Activated CD8-positive, alpha-beta memory T cell treated with anti-CD3 and anti-CD28 coated beads, Interleukin-2, amount 50 U/mL, for 48 hours (primary cell): ENCODE data around the gene BMF.
A peak's percentile ranks its signal among the peaks of the same experiment; 100 is the strongest.
"Not testable (repeated sequence)": the region's sequence is repeated elsewhere in the genome, so short reads cannot be mapped to it uniquely, and the experiment has no call there.

Experiments used
- DNase-seq: peaks from one replicate; pipeline ENCODE4 v3.0.0-alpha.2; 2020

Gene BMF

DNA sequence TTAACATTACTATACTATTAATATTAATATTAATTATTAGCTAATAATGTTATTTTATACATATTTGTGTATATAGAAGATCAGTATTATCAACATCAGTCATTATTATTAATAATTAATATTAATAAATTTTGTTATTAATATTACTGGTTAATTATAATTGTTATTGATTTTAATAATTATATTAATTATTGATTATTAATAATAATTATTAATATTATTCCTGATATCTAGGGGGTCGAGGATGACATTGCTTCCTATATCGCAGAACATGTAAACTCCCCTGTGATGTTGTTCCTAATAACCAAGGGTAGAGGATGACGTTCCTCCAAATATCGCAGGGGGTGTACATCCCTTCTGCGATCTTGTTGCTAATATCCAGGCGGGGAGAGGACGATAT is 17.3 kb upstream of the BMF start:
- DNase-seq, result no peak

DNA sequence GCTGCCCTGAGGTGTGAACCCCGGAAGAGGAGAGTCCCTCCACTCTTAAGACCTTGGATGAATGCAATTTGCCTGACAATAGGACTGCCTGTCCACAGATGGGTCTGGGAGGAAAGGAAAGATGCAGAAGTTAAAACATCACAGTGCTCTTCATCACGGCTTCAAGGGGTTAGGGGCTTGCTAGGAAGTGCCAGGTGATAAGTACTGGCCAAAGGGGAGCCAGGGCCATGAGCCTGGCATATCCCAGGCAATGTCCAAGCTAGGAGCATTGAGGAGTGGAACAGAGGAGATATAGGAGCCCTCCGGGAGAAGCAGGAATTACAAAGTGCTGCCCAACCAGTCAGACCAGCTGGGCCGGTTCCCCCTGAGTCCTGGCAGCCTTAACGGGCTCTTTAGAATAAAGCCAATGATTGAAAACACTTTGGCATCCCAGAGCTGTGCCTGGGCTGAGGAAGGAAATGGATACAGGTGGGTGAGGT is 16.2 kb upstream of the BMF start:
- DNase-seq, result peak; percentile 41

DNA sequence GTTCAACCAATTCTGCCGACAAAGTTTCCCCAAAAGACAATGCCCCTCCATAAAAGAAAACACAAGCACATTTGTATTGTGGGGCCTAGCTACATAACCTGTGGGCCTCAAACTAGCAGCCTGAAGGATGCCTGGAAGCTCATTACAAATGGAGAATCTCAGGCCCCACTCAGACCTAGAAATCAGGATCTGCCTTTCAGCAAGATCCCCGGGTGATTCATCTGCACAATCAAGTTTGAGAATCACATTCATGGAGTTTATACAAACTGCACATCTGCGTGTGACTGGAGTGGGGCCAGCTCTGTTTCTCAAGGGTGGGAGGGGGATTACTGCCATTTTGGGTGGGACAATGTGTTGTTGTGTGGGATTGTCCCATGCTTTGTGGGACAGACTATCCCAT is 15.7 kb upstream of the BMF start:
- DNase-seq, result peak; percentile 28

DNA sequence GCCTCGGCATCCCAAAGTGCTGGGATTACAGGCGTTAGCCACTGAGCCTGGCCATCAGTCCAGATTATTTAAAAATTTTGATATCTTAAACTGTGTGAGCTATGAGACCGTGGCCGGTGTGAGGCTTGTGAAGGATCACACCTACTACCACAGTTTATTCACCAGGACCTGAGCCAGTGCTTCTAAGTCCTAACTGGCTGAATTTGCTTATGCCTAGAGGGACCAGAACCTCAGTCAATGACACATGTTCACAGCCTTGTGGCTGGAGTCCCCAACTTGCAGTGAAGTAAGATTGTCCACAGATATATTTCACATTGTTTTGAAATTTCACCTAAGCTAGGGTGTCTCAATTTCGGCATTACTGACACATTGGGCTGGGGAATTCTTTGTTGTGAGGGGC is 15.2 kb upstream of the BMF start:
- DNase-seq, result peak; percentile 13

DNA sequence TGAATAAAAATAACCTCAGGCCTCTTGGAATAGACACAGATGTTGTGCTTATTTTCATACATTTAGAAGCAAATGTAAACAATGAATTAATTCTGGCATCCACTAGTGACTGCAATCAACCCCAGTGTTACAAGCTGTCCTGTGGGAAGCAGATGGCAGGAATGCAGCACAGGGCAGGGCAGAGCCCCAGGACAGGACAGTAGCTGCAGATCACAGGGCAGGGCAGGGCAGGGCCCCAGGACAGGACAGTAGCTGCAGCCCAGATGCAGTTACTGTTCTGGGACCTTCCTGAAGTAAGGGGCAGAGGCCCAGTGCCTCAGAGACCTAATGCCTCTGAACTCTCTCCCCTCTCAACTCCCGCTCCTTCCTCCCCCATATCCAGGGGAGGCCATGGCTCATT is 14.3 kb upstream of the BMF start:
- DNase-seq, result peak; percentile 26

DNA sequence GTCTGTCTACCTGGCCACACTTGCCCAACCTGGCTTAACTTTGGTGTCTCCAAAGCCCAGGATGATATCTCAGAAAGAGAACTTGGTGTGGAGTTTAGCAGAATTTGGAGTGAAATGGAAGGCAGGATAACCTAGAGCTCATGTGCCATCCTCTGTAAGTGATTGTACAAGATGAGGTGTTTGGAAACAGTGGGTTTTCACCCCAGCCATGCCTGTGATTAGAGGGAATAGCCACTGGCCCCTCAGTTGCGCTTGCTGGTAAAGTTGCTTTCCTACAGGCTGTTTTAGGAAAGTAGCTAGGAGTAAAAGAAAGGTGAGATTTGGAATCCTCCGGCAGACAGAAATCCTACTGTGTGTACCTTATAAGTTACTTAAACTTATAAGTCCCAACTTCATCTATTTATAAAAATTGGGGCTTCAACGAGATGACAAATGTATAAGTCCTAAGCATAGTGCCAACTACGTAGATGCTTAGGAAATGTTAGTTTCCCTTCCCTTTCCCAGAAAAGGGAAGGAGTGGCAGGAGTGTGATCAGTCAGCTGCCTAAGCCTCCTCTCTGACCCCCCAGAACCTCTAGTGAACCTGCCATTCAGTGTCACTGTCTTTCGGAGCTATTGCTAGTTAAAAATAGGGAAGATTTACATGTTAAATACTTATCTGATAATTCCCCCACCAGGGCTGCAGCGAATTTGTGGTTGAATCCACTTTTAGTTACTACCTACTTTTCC is 13.4 kb upstream of the BMF start:
- DNase-seq, result peak; percentile 4

DNA sequence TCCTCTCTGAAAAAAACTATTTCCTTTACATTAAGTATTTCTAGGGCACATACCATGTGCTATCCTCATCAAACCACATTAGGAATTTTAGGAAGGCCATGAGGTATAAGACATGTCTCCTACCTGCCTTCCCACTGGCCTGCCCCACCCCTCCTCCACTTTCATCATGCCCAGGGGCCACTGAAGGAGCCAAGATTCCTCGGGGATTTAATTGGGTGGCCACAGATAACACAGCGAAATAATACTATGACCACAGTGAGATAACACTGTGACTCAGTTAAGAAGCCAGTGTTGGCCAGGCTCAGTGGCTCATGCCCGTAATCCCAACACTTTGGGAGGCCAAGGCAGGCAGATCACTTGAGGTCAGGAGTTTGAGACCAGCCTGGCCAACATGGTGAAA is 9.8 kb upstream of the BMF start:
- DNase-seq, result peak; percentile 28

DNA sequence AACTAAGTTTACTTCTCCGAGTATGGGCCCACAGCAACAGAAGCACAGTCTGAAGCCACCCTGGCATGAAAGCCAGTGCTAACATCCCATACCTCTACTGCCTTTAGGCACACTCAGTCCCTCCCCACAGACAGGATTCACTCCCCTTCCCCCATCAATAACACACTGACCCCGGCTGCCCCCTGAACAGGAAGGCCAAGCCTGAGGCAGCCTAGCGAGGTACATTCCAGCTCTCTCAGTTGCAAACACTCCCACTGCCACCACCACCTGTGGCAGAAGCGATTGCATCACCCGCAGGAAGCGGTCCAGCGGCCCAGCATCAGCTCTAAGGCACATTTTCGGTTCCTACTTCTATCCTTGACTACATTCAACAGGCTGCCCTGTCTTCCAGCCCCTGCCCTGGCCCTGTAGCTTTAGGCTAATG is 7.0 kb upstream of the BMF start:
- peak; percentile 71 for DNase-seq

DNA sequence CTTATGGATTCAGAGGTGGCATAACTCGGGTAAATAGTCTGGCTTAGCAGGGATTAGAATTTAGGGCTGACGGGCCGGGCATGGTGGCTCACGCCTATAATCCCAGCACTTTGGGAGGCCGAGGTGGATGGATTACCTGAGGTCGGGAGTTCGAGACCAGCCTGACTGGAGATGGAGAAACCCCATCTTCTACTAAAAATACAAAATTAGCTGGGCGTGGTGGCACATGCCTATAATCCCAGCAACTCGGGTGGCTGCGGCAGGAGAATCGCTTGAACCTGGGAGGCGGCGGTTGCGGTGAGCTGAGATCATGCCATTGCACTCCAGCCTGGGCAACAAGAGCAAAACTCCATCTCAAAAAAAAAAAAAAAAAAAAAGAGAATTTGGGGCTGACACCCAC is 6.4 kb upstream of the BMF start:
- DNase-seq, result not testable (repeated sequence)

DNA sequence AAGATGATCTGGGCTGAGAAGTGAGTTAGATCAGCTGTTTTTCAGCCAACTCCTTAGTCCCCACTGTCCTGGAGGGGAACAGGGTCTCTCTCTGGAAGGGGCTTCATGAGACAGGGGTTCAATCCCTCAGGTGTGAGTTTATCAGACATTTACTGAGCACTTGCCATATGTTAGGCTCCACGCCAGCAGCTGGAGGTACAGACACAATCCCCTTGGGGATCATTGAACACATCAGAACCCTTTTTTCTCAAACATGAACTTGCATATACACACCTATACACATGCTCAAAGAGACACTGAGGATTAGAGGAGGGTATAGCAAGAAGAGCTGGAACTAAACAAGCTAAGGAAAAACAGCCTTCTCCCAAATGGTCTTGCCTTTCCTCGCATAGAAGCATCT is 5.5 kb upstream of the BMF start:
- no peak for DNase-seq

DNA sequence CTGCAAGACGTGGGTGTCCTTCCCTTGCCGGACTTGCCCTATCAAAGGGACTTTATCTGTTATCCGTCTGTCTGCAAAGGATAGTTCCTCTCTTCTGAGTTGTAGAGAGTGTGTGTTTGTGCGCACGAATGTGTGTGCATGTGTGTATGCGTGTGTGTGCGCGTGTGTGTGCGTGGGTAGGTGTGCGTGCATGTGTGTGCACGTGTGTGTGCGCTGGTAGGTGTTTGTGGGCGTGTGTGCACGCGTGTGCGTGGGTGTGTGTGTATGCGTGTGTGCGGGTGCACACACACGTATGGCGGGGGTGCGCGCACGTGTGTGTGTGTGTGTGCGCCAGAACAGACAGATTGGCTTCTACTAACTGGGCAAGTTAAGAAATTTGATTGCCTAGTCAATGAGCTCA is 4.1 kb upstream of the BMF start:
- DNase-seq, result no peak

DNA sequence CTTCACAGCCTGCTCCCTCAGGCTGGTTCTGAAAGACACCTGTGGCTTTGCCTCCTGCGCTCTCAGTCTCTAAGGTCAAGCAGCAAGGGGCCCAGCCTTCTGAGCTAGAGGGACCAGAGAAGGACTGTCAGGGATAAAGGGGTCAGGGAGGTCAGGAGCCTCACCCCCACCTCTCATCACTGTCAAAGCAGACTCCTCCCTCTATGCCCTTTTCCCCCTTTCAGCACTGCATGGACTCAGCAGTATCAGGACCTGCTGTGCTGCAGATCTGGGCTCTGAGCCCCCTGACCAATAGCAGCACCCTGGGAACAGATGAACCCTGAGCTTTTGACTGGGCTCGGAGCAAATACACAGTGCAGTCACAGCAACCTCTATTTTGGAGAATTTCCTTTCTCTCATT is 3.2 kb upstream of the BMF start:
- no peak for DNase-seq

DNA sequence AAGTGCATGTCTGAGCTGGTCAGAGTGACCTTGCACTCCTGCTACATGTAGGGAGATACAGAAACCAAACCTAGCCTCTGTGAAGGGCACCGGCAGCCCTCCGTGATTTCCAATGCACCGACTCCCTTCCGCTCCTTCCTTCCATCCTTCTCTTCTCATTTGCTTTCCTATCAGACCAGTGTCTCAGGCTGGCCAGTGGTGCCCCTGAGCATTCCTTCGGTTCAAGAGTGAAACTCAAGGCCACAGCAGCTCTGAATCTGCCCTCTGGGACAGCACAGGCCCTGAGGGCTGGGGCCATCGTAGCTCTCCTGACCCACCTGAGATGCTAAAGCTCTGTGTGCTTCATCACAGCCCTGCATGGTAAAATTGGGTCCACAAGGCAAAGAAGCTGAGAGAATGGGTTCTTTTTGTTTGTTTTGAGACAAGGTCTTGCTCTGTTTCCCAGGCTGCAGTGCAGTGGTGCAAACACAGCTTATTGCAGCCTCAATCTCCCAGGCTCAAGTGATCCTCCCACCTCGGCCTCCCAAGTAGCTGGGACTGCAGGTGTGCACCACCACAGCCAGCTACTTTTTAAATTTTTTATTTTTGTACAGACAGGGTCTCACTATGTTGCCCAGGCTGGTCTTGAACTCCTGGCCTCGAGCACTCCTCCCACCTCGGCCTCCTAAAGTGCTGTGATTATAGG is 2.3 kb upstream of the BMF start:
- no peak for DNase-seq

DNA sequence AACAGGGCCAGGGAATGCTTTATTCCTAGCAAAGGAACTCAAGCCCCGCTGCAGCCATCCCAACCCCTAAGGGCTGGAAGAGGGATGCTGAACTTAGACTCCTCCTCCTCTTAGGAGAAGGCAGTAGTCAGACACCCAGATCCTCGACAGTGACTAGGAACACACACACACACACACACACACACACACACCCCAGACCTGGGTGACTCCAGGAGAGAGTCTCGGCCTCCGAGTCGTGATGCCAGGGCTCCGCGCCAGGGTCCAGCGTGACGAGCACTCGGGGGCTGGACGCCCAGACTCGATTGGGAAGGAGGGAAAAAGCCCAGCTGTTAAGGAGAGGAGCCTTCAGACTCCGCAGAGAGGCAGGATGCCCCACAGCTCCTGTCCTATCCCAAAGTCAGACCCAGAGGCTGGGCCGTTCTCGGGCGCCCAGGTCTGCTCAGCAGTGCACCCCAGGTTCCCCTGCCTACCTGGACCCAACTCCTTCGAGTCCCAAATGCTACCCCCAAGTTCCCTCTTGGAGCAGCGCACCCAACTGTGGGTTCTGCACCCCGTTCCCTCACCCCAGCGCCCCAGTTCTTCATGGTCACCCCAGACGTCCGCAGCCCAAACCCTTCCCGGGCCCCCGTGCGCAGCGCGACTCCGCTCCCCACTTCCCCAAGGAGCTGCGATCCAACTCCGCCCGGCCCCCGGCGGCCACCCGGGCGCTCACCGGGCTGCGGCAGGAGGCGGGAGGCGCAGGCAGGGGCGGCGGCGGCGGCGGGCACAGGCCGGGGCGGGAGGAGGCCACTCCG is 421 bp downstream of the BMF start:
- peak; percentile 65 for DNase-seq

DNA sequence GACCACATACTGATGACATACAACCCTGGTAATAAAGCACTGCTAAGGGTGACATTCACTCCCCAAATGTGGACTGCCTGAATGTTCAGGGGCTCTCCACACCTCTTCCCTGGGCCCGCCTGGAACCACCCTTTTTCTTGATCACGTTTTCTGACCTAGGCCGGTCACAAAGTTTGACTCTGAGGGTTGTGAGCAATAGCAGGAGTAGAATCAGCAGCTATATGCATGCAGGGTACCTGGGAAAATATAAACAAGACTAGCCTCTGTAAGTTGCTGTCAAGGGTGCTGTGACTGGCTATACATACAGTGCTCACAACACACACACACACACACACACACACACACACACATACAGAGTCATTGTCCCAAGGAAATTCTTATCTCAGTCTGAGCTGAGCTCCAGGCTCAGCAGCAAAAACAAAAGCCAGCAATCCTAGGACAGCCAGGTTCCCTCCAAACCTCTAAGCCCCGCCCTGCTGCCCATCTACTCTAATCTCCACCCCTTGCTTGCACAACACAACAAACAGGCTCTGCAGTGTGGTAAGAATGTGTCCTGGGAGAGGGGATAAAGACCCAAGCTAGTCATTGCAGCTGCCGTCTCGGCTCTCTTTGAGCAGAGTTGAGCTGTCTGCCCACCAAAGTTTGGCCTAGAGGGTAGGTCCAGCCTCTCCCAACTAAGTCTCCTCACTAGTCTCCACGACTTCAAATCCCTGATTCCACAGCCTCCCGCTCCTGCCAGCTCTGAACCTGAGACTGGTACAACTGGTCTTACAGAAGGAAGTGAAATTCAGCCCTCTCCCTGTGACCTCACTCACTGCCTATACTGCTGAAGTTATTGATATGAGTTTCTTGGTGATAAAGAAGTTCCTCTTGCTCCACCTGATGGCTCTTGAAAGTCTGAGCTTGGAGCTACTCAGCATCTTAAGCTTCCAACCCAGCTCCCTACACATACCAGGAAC is 2.2 kb downstream of the BMF start:
- DNase-seq, result no peak

DNA sequence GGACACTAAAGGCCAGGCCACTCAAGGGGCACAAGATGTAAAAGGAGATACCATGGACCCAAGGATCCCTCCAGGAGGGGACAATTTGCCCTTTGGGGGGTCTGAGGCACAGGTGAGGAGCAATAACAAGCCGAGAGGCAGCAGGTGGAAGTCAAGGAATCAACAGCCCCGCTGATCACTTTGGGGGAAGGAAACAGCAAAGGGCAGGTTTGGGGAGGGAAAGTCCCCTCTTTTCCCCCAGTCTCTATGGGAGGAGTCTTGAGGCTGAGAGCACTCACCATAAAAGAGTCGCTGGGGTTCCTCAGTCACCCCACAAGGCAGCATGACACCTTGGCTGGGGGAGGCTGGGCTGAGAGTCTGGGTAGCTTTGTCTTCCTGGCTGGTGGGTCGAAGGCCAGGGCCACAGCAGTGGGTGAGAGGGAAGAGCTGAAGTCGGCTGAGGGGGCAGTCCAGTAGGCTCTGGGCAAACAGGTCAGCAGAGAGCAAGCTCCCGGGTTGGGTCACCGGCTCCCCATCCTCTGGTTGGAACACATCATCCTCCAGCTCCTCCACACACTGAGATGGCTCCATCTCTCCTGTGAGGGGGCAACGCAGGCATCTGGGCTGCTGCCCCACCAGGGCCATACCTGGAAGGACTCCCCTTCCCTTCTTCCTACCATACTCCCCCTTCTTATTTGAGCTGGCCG is 3.0 kb downstream of the BMF start:
- no peak for DNase-seq

DNA sequence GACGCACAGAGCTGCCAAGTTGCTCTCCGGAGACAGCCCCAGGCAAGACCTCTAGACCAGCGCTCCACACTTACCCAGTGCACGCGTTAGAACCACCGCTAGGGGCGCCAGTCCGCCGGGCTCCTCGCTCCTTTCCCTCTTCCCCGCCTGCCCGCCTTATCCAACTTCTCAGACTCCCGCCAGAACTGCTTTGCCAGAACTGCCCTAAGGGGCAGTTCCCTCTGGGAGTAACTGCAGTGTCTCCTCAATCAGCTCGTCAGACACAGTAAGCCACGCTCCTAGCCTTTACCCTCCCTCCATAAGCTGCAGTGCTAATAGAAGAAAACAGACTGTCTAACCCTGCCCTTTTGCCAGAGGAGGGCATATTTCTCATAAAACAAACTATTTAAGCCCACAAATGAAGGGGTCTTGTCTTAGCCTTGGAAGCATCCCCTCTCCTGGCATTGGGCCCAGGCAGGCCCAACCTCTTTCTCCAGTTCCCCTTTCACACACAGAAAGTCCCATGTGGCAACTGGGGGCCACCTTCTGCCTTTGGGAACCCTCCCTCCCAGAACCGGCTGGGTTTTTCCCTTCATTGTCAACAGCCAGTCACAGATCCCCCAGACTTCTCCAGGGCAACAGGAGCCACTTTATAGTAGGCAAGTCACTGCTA is 3.7 kb downstream of the BMF start:
- DNase-seq, result peak; percentile 96

DNA sequence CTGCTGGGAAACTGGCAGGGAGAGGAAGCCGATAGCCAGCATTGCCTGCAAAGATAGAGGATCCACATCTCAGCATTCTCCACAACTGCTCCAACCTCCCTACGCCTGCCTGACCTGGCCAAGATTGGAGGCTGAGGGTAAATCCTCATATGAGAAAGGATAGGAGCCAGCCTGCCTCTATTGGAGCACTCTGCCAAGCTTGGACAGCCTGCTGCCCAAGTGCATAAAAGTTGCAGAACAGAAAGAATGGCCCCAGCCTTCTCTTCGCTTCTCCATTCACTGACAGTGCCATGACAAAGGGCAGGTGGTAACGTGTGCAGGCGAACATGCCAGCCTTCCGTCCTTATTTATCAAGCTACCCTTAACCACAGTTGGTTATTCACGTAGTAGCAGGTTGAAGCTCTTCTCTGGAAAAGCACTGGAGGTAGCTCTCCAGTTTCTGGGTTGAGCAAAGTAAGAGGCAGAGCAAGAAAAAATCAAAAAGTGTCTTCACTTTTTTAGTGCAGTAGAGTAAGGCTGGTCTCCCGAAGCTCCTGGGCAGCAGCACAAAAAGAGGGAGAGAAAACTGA is 4.3 kb downstream of the BMF start:
- DNase-seq, result no peak

DNA sequence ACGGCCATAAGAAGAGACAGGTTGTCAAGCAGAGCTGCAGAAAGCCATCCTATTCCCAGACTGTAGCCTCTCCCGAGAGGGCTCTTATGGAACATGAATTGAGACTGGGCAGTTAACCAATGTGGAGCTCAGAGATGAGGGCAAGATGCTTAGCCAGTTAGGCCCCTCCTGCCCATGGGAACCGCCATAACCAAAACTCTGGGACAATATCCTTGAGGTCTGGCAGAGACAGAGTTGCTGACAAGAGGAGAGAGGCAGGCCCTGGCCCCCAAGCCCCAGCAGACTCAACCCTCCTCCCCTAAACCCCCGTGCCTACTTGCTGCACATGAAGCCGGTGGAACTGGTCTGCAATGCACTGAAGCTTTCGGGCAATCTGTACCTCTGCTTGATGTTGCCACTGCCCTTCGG is 4.8 kb downstream of the BMF start:
- no peak for DNase-seq

DNA sequence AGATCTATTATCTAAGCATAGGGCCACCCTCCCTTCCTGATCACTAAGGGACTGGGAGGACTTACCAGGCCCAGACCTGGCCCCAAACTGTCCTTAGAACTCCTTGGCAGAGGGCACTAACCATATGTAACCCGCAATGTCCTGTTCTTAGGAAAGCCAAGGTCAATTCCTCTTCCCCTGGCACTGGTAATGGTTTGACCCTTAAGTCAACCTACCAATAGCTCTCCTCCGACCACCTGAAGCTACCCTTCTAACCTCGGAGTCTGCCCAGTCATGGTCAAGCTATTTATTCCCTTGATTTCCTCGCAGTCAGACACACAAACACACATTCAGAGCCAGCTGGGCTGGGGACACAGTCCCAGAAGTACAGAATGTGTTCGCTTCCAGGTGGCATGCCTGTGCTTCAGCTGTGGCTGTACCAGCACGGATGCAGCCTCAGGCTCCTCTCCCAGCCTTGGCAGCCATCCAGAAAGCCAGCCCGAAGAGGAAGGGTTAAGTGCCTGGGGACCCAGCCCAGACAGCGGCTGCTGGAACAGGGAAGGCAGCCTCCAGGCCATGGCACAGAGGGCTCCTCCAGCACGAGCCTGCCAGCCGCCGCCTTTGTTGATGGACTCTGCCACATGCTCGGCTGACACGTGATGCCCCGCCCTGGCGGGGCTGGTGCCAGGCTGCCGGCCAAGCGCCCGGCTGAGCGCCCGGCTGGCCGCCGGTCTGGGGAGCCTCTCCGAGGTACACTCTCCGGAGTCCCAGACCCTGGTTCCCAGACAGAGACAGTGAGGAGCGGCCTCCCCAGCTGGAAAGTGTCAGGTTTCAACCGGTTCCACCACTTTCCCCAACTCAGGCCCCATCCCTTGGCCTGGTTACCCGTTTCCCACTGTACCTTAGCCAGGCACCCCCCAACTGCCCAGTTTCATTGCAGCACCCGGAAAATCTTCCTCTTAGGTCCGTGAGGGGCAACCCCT is 5.5 kb downstream of the BMF start:
- no peak for DNase-seq
